Neural progenitor cell (in vitro differentiated cells): Measurements from ENCODE around the gene HBQ1. TPM values are rescaled to one million over a fixed set of nuclear protein-coding genes. Genes with fewer than 3 reads are reported as not detected.
"Not testable (repeated sequence)": the region's sequence is repeated elsewhere in the genome, so short reads cannot be mapped to it uniquely, and the experiment has no call there.

ENCODE experiments used
- DNase-seq: peaks from one replicate; pipeline ENCODE4 v3.0.0-alpha.2; 2016; ENCODE audit warnings: low spot score
- H2AFZ ChIP-seq: fragments of 200-600 bp; sonication (generic); replicated peaks from 2 replicates; pipeline ENCODE4 v1.6.1; 2016; ENCODE audit warnings: antibody characterized with exemption
- H3F3A ChIP-seq: fragments of 200-600 bp; sonication (generic); 2 replicates; pipeline ENCODE4 v1.6.1; 2016; ENCODE audit warnings: antibody characterized with exemption, low read depth
- H3K27ac ChIP-seq: fragments of 200-600 bp; sonication (generic); 2 replicates; pipeline ENCODE4 v1.5.1; 2016; ENCODE audit warnings: mild to moderate bottlenecking
- H3K27me3 ChIP-seq: fragments of 200-600 bp; sonication (generic); 2 replicates; pipeline ENCODE4 v1.6.1; 2016; ENCODE audit warnings: mild to moderate bottlenecking, moderate library complexity
- H3K36me3 ChIP-seq: fragments of 200-600 bp; sonication (generic); 2 replicates; pipeline ENCODE4 v1.5.1; 2016
- H3K4me1 ChIP-seq: fragments of 200-600 bp; sonication (generic); 2 replicates; pipeline ENCODE4 v1.6.1; 2016; ENCODE audit warnings: mixed run types
- H3K4me2 ChIP-seq: fragments of 200-600 bp; sonication (generic); 2 replicates; pipeline ENCODE4 v1.6.1; 2016
- H3K4me3 ChIP-seq: fragments of 200-600 bp; sonication (generic); 2 replicates; pipeline ENCODE4 v1.5.1; 2016
- H3K79me2 ChIP-seq: fragments of 200-600 bp; sonication (generic); 2 replicates; pipeline ENCODE4 v1.6.1; 2016; ENCODE audit warnings: low read depth
- H3K9ac ChIP-seq: fragments of 200-600 bp; sonication (generic); 2 replicates; pipeline ENCODE4 v1.6.1; 2016
- H3K9me3 ChIP-seq: fragments of 200-600 bp; sonication (generic); 2 replicates; pipeline ENCODE4 v1.5.1; 2016; ENCODE audit warnings: low read depth
- H4K20me1 ChIP-seq: fragments of 200-600 bp; sonication (generic); 2 replicates; pipeline ENCODE4 v1.6.1; 2016; ENCODE audit warnings: low read depth
- H3K27ac Mint-ChIP-seq: 3 replicates; pipeline ENCODE4 v1.8.0; 2021; ENCODE audit warnings: mixed read lengths
- H3K27me3 Mint-ChIP-seq: 2 replicates; pipeline ENCODE4 v1.8.0; 2022; ENCODE audit warnings: low read depth, mild to moderate bottlenecking, inconsistent platforms, moderate library complexity, mixed read lengths; ENCODE audit not compliant: insufficient read depth
- H3K36me3 Mint-ChIP-seq: 3 replicates; pipeline ENCODE4 v1.8.0; 2021; ENCODE audit warnings: mixed read lengths
- H3K4me1 Mint-ChIP-seq: 3 replicates; pipeline ENCODE4 v1.8.0; 2021; ENCODE audit warnings: mixed read lengths
- H3K4me3 Mint-ChIP-seq: 3 replicates; pipeline ENCODE4 v1.8.0; 2021; ENCODE audit warnings: mild to moderate bottlenecking, moderate library complexity, mixed read lengths
- H3K9me3 Mint-ChIP-seq: 3 replicates; pipeline ENCODE4 v1.8.0; 2020; ENCODE audit warnings: mixed read lengths
- EZH2 ChIP-seq: fragments of 200-600 bp; sonication (generic); IDR thresholded peaks from 2 replicates; pipeline ENCODE4 v1.6.1; 2017; ENCODE audit warnings: antibody characterized with exemption, mild to moderate bottlenecking, moderate library complexity
- EZH2phosphoT487 ChIP-seq: fragments of 200-600 bp; sonication (generic); IDR thresholded peaks from 2 replicates; pipeline ENCODE4 v1.6.1; 2017; ENCODE audit warnings: antibody characterized with exemption
- total RNA-seq: library from RNA; depleted of rRNA; stranded (reverse); fragments of >200 nt; gene quantifications from 2 replicates; pipeline ENCODE4 v1.2.3, GENCODE V29; 2015; ENCODE audit warnings: low replicate concordance
- TF ChIP-seq, protein P1 (sequence below): fragments of 200-600 bp; sonication (generic); IDR thresholded peaks from 2 replicates; pipeline ENCODE4 v1.5.1; 2017; ENCODE audit warnings: antibody characterized with exemption, mild to moderate bottlenecking

The HBQ1 gene
- total RNA-seq, 1 donor from 2014 or later: not detected

DNA sequence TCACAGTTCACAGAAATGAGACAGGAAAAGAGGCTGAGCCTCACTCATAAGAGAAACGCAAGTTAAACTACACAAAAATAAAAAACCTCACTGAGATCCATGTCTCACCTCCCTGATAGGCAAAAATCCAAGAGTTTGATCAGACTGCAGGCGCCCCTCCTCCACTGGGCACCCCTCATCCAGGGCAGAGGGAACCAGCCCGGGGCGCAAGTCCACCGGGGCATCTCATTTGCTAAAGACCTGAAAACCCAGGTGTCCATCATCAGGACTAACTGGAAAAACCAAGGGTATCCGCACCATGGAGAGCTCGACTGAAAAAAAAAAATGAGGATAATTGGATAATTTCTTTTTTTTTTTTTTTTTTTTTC, 25.2 kb upstream of the HBQ1 start:
- peaks cover 54% of the 10 kb centered on the region for H3K27me3 Mint-ChIP-seq
- H3K4me1 Mint-ChIP-seq: peaks cover 6% of the 10 kb centered on the region
- H3K27ac Mint-ChIP-seq: no peak overlapping the region
- no peaks in the 10 kb centered on the region for H4K20me1 ChIP-seq
- peak; percentile 21 for TF ChIP-seq EZH2
- TF ChIP-seq EZH2phosphoT487: no peak
- H3K36me3 ChIP-seq: no peaks in the 10 kb centered on the region
- H3K9me3 Mint-ChIP-seq: peaks cover 6% of the 10 kb centered on the region
- H3K27ac ChIP-seq: no peak overlapping the region
- DNase-seq: no peak
- no peaks in the 10 kb centered on the region for H3K79me2 ChIP-seq
- peak overlapping the region; percentile 57 for H3K4me3 ChIP-seq
- H3K36me3 Mint-ChIP-seq: peaks cover 2% of the 10 kb centered on the region
- H3K4me3 Mint-ChIP-seq: peak overlapping the region; percentile 86
- H2AFZ ChIP-seq: no peak overlapping the region
- H3F3A ChIP-seq: peaks cover 11% of the 10 kb centered on the region
- H3K27me3 ChIP-seq: peaks cover 89% of the 10 kb centered on the region
- no peak overlapping the region for H3K9ac ChIP-seq
- peak overlapping the region; percentile 90 for H3K4me2 ChIP-seq
- H3K9me3 ChIP-seq: no peaks in the 10 kb centered on the region
- H3K4me1 ChIP-seq: peaks cover 7% of the 10 kb centered on the region

DNA sequence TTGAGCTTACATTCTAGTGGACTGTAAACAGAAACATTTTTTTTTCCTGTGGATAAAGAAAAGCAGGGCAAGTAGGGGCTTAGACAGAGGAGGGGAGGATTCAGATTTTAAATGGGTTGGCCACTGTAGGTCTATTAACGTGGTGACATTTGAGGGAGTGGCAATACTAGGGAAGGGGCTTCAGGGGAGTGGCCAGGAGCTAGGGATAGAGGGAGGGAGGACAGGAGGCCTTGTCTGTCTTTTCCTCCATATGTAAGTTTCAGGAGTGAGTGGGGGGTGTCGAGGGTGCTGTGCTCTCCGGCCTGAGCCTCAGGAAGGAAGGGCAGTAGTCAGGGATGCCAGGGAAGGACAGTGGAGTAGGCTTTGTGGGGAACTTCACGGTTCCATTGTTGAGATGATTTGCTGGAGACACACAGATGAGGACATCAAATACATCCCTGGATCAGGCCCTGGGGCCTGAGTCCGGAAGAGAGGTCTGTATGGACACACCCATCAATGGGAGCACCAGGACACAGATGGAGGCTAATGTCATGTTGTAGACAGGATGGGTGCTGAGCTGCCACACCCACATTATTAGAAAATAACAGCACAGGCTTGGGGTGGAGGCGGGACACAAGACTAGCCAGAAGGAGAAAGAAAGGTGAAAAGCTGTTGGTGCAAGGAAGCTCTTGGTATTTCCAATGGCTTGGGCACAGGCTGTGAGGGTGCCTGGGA, 21.0 kb upstream of the HBQ1 start:
- TF ChIP-seq, protein P1, sequence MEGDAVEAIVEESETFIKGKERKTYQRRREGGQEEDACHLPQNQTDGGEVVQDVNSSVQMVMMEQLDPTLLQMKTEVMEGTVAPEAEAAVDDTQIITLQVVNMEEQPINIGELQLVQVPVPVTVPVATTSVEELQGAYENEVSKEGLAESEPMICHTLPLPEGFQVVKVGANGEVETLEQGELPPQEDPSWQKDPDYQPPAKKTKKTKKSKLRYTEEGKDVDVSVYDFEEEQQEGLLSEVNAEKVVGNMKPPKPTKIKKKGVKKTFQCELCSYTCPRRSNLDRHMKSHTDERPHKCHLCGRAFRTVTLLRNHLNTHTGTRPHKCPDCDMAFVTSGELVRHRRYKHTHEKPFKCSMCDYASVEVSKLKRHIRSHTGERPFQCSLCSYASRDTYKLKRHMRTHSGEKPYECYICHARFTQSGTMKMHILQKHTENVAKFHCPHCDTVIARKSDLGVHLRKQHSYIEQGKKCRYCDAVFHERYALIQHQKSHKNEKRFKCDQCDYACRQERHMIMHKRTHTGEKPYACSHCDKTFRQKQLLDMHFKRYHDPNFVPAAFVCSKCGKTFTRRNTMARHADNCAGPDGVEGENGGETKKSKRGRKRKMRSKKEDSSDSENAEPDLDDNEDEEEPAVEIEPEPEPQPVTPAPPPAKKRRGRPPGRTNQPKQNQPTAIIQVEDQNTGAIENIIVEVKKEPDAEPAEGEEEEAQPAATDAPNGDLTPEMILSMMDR: no peak
- TF ChIP-seq EZH2 (no peak), EZH2phosphoT487 (no peak)
- peaks cover 5% of the 10 kb centered on the region for H3F3A ChIP-seq
- no peak overlapping the region for H3K4me2 ChIP-seq
- peaks cover 85% of the 10 kb centered on the region for H3K27me3 ChIP-seq
- H3K79me2 ChIP-seq: no peaks in the 10 kb centered on the region
- H3K36me3 ChIP-seq: no peaks in the 10 kb centered on the region
- H3K9ac ChIP-seq: no peak overlapping the region
- H3K9me3 ChIP-seq: no peaks in the 10 kb centered on the region
- H3K27ac ChIP-seq: no peak overlapping the region
- peaks cover 7% of the 10 kb centered on the region for H3K4me1 ChIP-seq
- no peak overlapping the region for H3K4me3 Mint-ChIP-seq
- H2AFZ ChIP-seq: no peak overlapping the region
- H4K20me1 ChIP-seq: no peaks in the 10 kb centered on the region
- DNase-seq: no peak
- no peak overlapping the region for H3K27ac Mint-ChIP-seq
- peaks cover 51% of the 10 kb centered on the region for H3K27me3 Mint-ChIP-seq
- H3K4me3 ChIP-seq: no peak overlapping the region
- H3K4me1 Mint-ChIP-seq: peaks cover 6% of the 10 kb centered on the region
- peaks cover 2% of the 10 kb centered on the region for H3K36me3 Mint-ChIP-seq
- peaks cover 6% of the 10 kb centered on the region for H3K9me3 Mint-ChIP-seq

DNA sequence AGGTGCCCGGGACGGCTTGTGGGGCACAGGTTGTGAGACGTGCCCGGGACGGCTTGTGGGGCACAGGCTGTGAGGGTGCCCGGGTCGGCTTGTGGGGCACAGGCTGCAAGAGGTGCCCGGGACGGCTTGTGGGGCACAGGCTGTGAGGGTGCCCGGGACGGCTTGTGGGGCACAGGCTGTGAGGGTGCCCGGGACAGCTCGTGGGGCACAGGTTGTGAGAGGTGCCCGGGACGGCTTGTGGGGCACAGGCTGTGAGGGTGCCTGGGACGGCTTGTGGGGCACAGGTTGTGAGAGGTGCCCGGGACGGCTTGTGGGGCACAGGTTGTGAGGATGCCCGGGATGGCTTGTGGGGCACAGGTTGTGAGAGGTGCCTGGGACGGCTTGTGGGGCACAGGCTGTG, 20.0 kb upstream of the HBQ1 start:
- peaks cover 80% of the 10 kb centered on the region for H3K27me3 ChIP-seq

DNA sequence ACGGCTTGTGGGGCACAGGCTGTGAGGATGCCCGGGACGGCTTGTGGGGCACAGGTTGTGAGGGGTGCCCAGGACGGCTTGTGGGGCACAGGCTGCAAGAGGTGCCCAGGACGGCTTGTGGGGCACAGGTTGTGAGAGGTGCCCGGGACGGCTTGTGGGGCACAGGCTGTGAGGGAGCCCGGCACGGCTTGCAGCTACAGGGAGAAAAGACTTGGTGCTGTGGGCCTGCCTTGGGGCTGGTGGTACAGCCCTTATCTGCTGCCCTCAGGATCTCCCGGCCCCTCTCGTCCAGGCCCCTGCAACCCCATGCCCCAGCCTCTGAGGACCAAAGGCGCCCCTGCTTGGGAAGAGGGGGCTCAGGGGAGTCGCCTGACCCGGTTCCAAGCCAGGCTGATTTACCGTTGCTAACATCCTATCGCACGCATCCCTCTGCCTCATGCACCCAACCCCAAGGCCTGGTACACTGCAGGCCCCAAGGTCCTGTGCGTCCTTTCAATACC, 19.5 kb upstream of the HBQ1 start:
- no peak for DNase-seq
- peaks cover 7% of the 10 kb centered on the region for H3K4me1 ChIP-seq
- H3K4me3 ChIP-seq: no peak overlapping the region
- TF ChIP-seq EZH2phosphoT487: no peak
- TF ChIP-seq EZH2: no peak
- TF ChIP-seq, protein P1: no peak
- no peak overlapping the region for H3K4me2 ChIP-seq
- no peaks in the 10 kb centered on the region for H3K9me3 ChIP-seq
- H3K27ac ChIP-seq: no peak overlapping the region
- H3K9ac ChIP-seq: no peak overlapping the region
- H3K36me3 ChIP-seq: no peaks in the 10 kb centered on the region
- H3K27me3 ChIP-seq: peaks cover 80% of the 10 kb centered on the region
- no peak overlapping the region for H3K27ac Mint-ChIP-seq
- no peak overlapping the region for H2AFZ ChIP-seq
- no peaks in the 10 kb centered on the region for H3K79me2 ChIP-seq
- H3K4me1 Mint-ChIP-seq: no peaks in the 10 kb centered on the region
- H4K20me1 ChIP-seq: peaks cover 8% of the 10 kb centered on the region
- H3K4me3 Mint-ChIP-seq: peak overlapping the region; percentile 59
- peaks cover 6% of the 10 kb centered on the region for H3F3A ChIP-seq
- peaks cover 48% of the 10 kb centered on the region for H3K27me3 Mint-ChIP-seq
- no peaks in the 10 kb centered on the region for H3K36me3 Mint-ChIP-seq
- H3K9me3 Mint-ChIP-seq: peaks cover 2% of the 10 kb centered on the region

More for the DNA sequence above, 20.0 kb upstream of the HBQ1 start:
- H4K20me1 ChIP-seq, H3K9me3 Mint-ChIP-seq, H3K79me2 ChIP-seq, H3K9ac ChIP-seq, H3K4me3 ChIP-seq, H3K36me3 ChIP-seq, H3F3A ChIP-seq, H3K4me3 Mint-ChIP-seq, H3K27ac Mint-ChIP-seq, H3K4me2 ChIP-seq, H3K4me1 Mint-ChIP-seq, H3K27ac ChIP-seq, DNase-seq, H3K36me3 Mint-ChIP-seq, H3K4me1 ChIP-seq, H3K9me3 ChIP-seq, H2AFZ ChIP-seq: not testable (repeated sequence)
- H3K27me3 Mint-ChIP-seq: peaks cover 49% of the 10 kb centered on the region
